Endothelial cell of umbilical vein (primary cell): ENCODE results near the gene MS4A10. TPM values are rescaled to one million over a fixed set of nuclear protein-coding genes. Genes with fewer than 3 reads are reported as not detected.

Source experiments
- BruUV-seq: library from RNA; stranded (reverse); fragments of 400-500 nt; replicated peaks from 2 replicates; lab custom pipeline; 2021; lab: Mats Ljungman, UMichigan
- CTCF ChIA-PET: fragments of 300-600, 350-600 bp; sonication (Branson Sonifier 250); formaldehyde crosslinking; loops from one replicate; lab custom pipeline; 2021; ENCODE audit warnings: antibody characterized with exemption, inconsistent platforms; lab: Charles Lee
- POLR2A ChIA-PET: fragments of 300-600, 350-600 bp; sonication (Branson Sonifier 250); formaldehyde crosslinking; loops from one replicate; lab custom pipeline; 2021; ENCODE audit warnings: antibody characterized with exemption, inconsistent platforms; lab: Charles Lee
- DNase-seq: peaks from one replicate; pipeline ENCODE4 v3.0.0-alpha.2; 2011; ENCODE audit warnings: low read depth, low spot score
- FAIRE-seq: peaks from 2 replicates; lab custom pipeline; 2011; peaks lifted over from hg19 to GRCh38; lab: Jason Lieb, UNC
- H2AFZ ChIP-seq: 2 replicates; pipeline ENCODE4 v1.6.0; 2012; ENCODE audit warnings: low read depth, low read length, control low read depth, inconsistent platforms
- H3K27ac ChIP-seq: 2 replicates; pipeline ENCODE4 v1.5.1; 2011; ENCODE audit warnings: low read depth, mild to moderate bottlenecking, control low read depth, low read length, moderate library complexity; ENCODE audit not compliant: insufficient read depth
- H3K27me3 ChIP-seq, 2 experiments: 2 replicates each; pipeline versions ENCODE4 v1.6.0 to v1.6.1; 2011; ENCODE audit warnings: low read length in 2 of 2, mixed read lengths in 1 of 2; ENCODE audit not compliant: control insufficient read depth in 2 of 2, insufficient read depth in 2 of 2
- H3K36me3 ChIP-seq, 2 experiments: 2 replicates in 1 of 2; 3 replicates in 1 of 2; pipeline ENCODE4 v1.5.1; 2011; ENCODE audit warnings: low read length in 2 of 2, mild to moderate bottlenecking in 1 of 2, moderate library complexity in 1 of 2; ENCODE audit not compliant: control insufficient read depth in 2 of 2, insufficient read depth in 2 of 2; ENCODE audit errors: extremely low read depth in 1 of 2
- H3K4me1 ChIP-seq: 3 replicates; pipeline ENCODE4 v1.5.1; 2011; ENCODE audit warnings: mild to moderate bottlenecking, low read length; ENCODE audit not compliant: control insufficient read depth, insufficient read depth; ENCODE audit errors: extremely low read depth
- H3K4me2 ChIP-seq: 2 replicates; pipeline ENCODE4 v1.6.1; 2011; ENCODE audit warnings: low read length, control low read depth, mixed read lengths; ENCODE audit not compliant: insufficient read depth
- H3K4me3 ChIP-seq, 3 experiments: fragments of 200-600 bp in 1 of 3; sonication (generic), shearing (Covaris generic) in 1 of 3; replicated peaks in 1 of 3; 2 replicates each; pipeline ENCODE4 v1.5.1; 2011 to 2016; ENCODE audit warnings: control low read depth in 3 of 3, low read length in 3 of 3, mild to moderate bottlenecking in 2 of 3, inconsistent platforms in 1 of 3, low read depth in 1 of 3, moderate library complexity in 1 of 3; ENCODE audit not compliant: insufficient read depth in 1 of 3
- H3K79me2 ChIP-seq: 2 replicates; pipeline ENCODE4 v1.6.0; 2012; ENCODE audit warnings: low read length, inconsistent platforms; ENCODE audit not compliant: control insufficient read depth, insufficient read depth
- H3K9ac ChIP-seq: replicated peaks from 2 replicates; pipeline ENCODE3; 2011; ENCODE audit warnings: low read length, control low read depth; ENCODE audit not compliant: insufficient read depth; ENCODE audit errors: extremely low read depth
- H3K9me1 ChIP-seq: replicated peaks from 3 replicates; pipeline ENCODE4 v1.6.0; 2011; ENCODE audit warnings: mild to moderate bottlenecking, low read length; ENCODE audit not compliant: control insufficient read depth, insufficient read depth; ENCODE audit errors: extremely low read depth
- H3K9me3 ChIP-seq: replicated peaks from 2 replicates; pipeline ENCODE4 v1.5.1; 2012; ENCODE audit warnings: low read length, inconsistent platforms; ENCODE audit not compliant: control insufficient read depth, insufficient read depth
- H4K20me1 ChIP-seq: replicated peaks from 2 replicates; pipeline ENCODE3; 2011; ENCODE audit warnings: mild to moderate bottlenecking, low read length; ENCODE audit not compliant: control insufficient read depth, insufficient read depth; ENCODE audit errors: extremely low read depth
- CTCF ChIP-seq, 2 donors: IDR thresholded peaks; 1 replicate in 1 of 2; 2 replicates in 1 of 2; pipeline ENCODE4 v1.5.1; 2011; ENCODE audit warnings: low read length in 2 of 2, mild to moderate bottlenecking in 2 of 2, moderate library complexity in 2 of 2, control low read depth in 1 of 2, inconsistent platforms in 1 of 2, low read depth in 1 of 2; ENCODE audit not compliant: insufficient read depth in 1 of 2; ENCODE audit errors: extremely low read depth in 1 of 2
- EZH2 ChIP-seq: IDR thresholded peaks from 2 replicates; pipeline ENCODE4 v1.6.1; 2012; ENCODE audit warnings: borderline replicate concordance, low read depth, mild to moderate bottlenecking, moderate library complexity, low read length, inconsistent platforms; ENCODE audit not compliant: severe bottlenecking
- FOS ChIP-seq: IDR thresholded peaks from 2 replicates; pipeline ENCODE4 v1.6.1; 2011; ENCODE audit warnings: mild to moderate bottlenecking, low read length, moderate library complexity, borderline replicate concordance; ENCODE audit not compliant: insufficient read depth
- JUN ChIP-seq: IDR thresholded peaks from 2 replicates; pipeline ENCODE4 v1.6.1; 2011; ENCODE audit warnings: borderline replicate concordance, low read depth; ENCODE audit not compliant: insufficient read length, insufficient read depth
- MYC ChIP-seq: IDR thresholded peaks from one replicate; pipeline ENCODE4 v1.6.1; 2011; ENCODE audit warnings: mild to moderate bottlenecking, low read depth, low read length
- POLR2AphosphoS5 ChIP-seq: IDR thresholded peaks from 2 replicates; pipeline ENCODE4 v1.6.1; 2012; ENCODE audit warnings: low read depth, mild to moderate bottlenecking, control low read depth, low read length, moderate library complexity; ENCODE audit not compliant: insufficient read depth
- dilution Hi-C: fragments of 300-500 bp; cut with MboI; formaldehyde crosslinking; loops from one replicate; pipeline ENCODE4 v1.15.0; 2019; ENCODE audit warnings: low sequenced_read_pairs; ENCODE audit not compliant: extremely low pct_ligation_motif_present
- intact Hi-C: fragments of 100-400 bp; cut with micrococcal nuclease; formaldehyde crosslinking; loops from one replicate; pipeline ENCODE4 v1.10.0; 2022
- polyA plus RNA-seq, 4 experiments: library from polyadenylated mRNA; depleted of rRNA in 3 of 4; stranded (reverse) in 3 of 4; unstranded in 1 of 4; fragments of >200 nt; gene quantifications; 2 replicates each; pipeline versions ENCODE4 v1.2.1 to v1.2.3, GENCODE V29; 2011 to 2012; ENCODE audit warnings: missing spikeins in 1 of 4
- total RNA-seq: library from RNA; stranded (reverse); gene quantifications from 2 replicates; pipeline ENCODE4 v1.2.3, GENCODE V29; 2021

The MS4A10 gene
- total and polyA plus RNA-seq, 2 donors (not counting 3 experiments of a cell fraction or from before 2014, with no cell fraction given), result not detected

- peak overlapping the region; percentile 28 for H2AFZ ChIP-seq
- H4K20me1 ChIP-seq, result no peaks in the 10 kb centered on the region
- H3K9ac ChIP-seq, result no peak overlapping the region
- peak; percentile 4 for FAIRE-seq
- peaks cover 16% of the 10 kb centered on the region for H3K4me1 ChIP-seq
- H3K27ac ChIP-seq, result no peak overlapping the region
- intact Hi-C loops (loop anchor here (1.0 to 10.0 kb wide), 7 partner anchors 43 to 356 kb away; partner anchors contain the start of gene MS4A10), dilution Hi-C loops (no loop called here)
- H3K27me3 ChIP-seq, result no peaks in the 10 kb centered on the region
- H3K4me3 ChIP-seq, result no peak overlapping the region
- TF ChIP-seq CTCF (IDR thresholded peaks at IDR 0.05; ENCODE audit: extremely low read depth in 1 of 2, insufficient read depth in 1 of 2, low read depth in 1 of 2, low read length in 2 of 2) (no peak), MYC (no peak), POLR2AphosphoS5 (no peak), JUN (no peak), FOS (no peak), EZH2 (no peak)
- no peaks in the 10 kb centered on the region for H3K79me2 ChIP-seq
- H3K9me1 ChIP-seq, result no peaks in the 10 kb centered on the region
- POLR2A ChIA-PET, result interaction anchor here (0.6 to 1.6 kb wide), 3 partner anchors 55 to 69 kb away, joined by 3 to 10 read pairs (median 4); no protein-coding TSS in a partner anchor
- no peaks in the 10 kb centered on the region for H3K36me3 ChIP-seq
- CTCF ChIA-PET, result interaction anchor here (0.6 to 12.7 kb wide), 48 partner anchors 9 to 421 kb away, joined by 3 to 607 read pairs (median 6); partner anchors contain the start of genes CCDC86, PRPF19, PTGDR2 and TMEM109
- no TSS peak for BruUV-seq
- H3K4me2 ChIP-seq, result no peak overlapping the region
- no peaks in the 10 kb centered on the region for H3K9me3 ChIP-seq
- DNase-seq, result no peak
These were observed 45.5 kb downstream of the MS4A10 start for GRCh38 chr11:60830478-60831142.
